CD4-positive, alpha-beta T cell (primary cell): Measurements from ENCODE around the gene ZNF521. TPM values are rescaled to one million over a fixed set of nuclear protein-coding genes. Genes with fewer than 3 reads are reported as not detected.

Experiments
- ATAC-seq: fragments of 200-7000 bp; cut with Tn5 transposase; one replicate; pipeline ENCODE4 v1.10.0; 2022; ENCODE audit warnings: mild to moderate bottlenecking; ENCODE audit not compliant: poor library complexity
- CTCF ChIA-PET: fragments of 350-600 bp; sonication (Branson Sonifier 250); formaldehyde crosslinking; loops from one replicate; lab custom pipeline; 2021; ENCODE audit warnings: antibody characterized with exemption, inconsistent platforms; lab: Charles Lee
- POLR2A ChIA-PET: fragments of 350-600 bp; sonication (Branson Sonifier 250); formaldehyde crosslinking; loops from one replicate; lab custom pipeline; 2021; ENCODE audit warnings: antibody characterized with exemption, inconsistent platforms; lab: Charles Lee
- DNase-seq, 14 experiments: peaks; one replicate each; pipeline ENCODE4 v3.0.0-alpha.2; 2013 to 2020; ENCODE audit warnings: mixed read lengths in 2 of 14
- H3K27ac ChIP-seq, 2 donors: one replicate each; pipeline versions ENCODE4 v1.5.1 to v1.7.0; 2013; ENCODE audit warnings: low read length in 2 of 2, low read depth in 1 of 2, mild to moderate bottlenecking in 1 of 2
- H3K27me3 ChIP-seq, 2 experiments: 1 replicate in 1 of 2; 2 replicates in 1 of 2; pipeline versions ENCODE4 v1.6.1 to v1.7.0; 2013; ENCODE audit warnings: low read length in 2 of 2, control low read depth in 1 of 2, mild to moderate bottlenecking in 1 of 2, moderate library complexity in 1 of 2; ENCODE audit not compliant: insufficient read depth in 2 of 2, control insufficient read depth in 1 of 2
- H3K36me3 ChIP-seq: one replicate; pipeline ENCODE4 v1.6.1; 2013; ENCODE audit warnings: low read length, control low read depth; ENCODE audit not compliant: insufficient read depth
- H3K4me1 ChIP-seq: one replicate; pipeline ENCODE4 v1.6.1; 2013; ENCODE audit warnings: low read length, control low read depth; ENCODE audit not compliant: insufficient read depth
- H3K4me3 ChIP-seq: one replicate; pipeline ENCODE4 v1.5.1; 2013; ENCODE audit warnings: mild to moderate bottlenecking, low read length, moderate library complexity
- H3K9me3 ChIP-seq, 2 experiments: 1 replicate in 1 of 2; 2 replicates in 1 of 2; pipeline versions ENCODE4 v1.6.1 to v1.7.0; 2013; ENCODE audit warnings: low read length in 2 of 2, mild to moderate bottlenecking in 2 of 2, control low read depth in 1 of 2, moderate library complexity in 1 of 2; ENCODE audit not compliant: control insufficient read depth in 1 of 2, insufficient read depth in 1 of 2
- H3K27ac Mint-ChIP-seq: one replicate; pipeline ENCODE4 v1.8.0; 2020; ENCODE audit warnings: mixed read lengths
- H3K27me3 Mint-ChIP-seq: one replicate; pipeline ENCODE4 v1.8.0; 2021; ENCODE audit warnings: mixed read lengths
- H3K36me3 Mint-ChIP-seq: one replicate; pipeline ENCODE4 v1.8.0; 2021; ENCODE audit warnings: low read depth, mixed read lengths
- H3K4me1 Mint-ChIP-seq: one replicate; pipeline ENCODE4 v1.8.0; 2021; ENCODE audit warnings: low read depth, mixed read lengths
- H3K4me3 Mint-ChIP-seq: one replicate; pipeline ENCODE4 v1.8.0; 2020; ENCODE audit warnings: mild to moderate bottlenecking, mixed read lengths
- H3K9me3 Mint-ChIP-seq: one replicate; pipeline ENCODE4 v1.8.0; 2020; ENCODE audit warnings: mixed read lengths
- intact Hi-C, 2 experiments: fragments of 100-400 bp; cut with DNase I in 1 of 2; cut with micrococcal nuclease in 1 of 2; formaldehyde crosslinking; loops; one replicate each; pipeline versions ENCODE4 v1.15.1 to v1.9.0; 2023 to 2025; cut with DNase I, micrococcal nuclease
- total RNA-seq, 174 experiments: library from RNA in 2 of 174; stranded (reverse) in 2 of 174; gene quantifications; one replicate each; pipeline ENCODE4 v1.2.3 and lab custom pipeline; 2021 to 2026
- TF ChIP-seq, protein P1 (sequence below): fragments of 200-600 bp; IDR thresholded peaks from one replicate; pipeline ENCODE4 v1.8.0; 2022; ENCODE audit warnings: antibody characterized with exemption, mild to moderate bottlenecking

The ZNF521 gene
- total RNA-seq, 2 experiments from 2014 or later = not detected

DNA sequence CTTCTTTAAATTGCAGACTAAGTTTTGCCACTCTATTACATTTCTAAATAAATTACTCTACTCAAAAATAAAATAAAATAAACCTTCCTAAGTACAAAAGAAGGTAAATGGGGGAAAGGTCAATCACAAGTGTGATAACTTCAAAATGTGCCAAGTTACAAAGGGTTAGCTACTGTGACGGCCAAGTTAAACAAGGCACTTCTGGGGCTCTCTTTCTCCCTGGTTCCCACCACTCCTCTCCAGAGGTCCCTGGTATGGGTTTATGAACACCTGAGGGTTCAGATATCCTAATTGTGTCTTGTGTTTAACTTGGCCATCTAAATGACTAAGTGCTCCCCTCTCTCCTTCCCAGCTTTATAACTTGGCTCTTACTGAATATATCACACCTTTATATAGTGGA, 5.4 kb downstream of the ZNF521 start:
- POLR2A ChIA-PET = no interaction called here

DNA sequence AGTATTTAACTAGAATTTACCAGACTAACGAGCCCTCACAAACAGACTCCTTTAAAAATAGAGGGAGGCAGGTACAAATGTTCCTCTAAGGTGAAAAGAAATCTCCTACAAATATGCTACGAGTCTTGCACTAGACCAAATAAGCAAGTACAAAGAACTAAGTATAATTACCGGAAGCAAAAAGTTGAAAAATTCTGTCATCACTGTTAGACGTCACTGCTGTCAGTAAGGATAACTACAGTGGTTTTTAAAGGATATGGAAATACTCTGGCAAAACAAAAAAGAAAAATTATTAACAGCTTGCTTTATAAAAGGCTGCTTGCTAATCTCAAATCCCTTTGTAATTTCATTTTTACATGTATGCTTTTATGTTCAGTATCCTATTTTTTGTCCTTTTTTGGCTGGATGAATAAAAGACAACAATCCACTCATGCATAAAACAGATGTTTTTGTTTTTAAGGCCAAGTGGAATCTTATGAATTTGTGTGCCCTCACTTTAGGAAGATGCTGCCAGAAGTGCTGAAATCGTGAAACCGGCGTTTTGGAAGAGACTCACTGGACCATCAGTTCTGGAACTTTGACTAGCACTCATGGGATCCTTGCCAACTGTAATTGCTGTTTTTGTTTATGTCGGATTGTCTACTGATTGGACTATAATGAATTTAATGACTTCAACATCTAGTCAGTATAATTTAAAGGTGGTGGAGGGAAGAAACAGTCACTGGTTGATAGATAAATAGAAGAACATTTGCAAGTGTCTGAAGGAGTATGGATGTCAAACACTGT, 6.7 kb downstream of the ZNF521 start:
- Mint-ChIP-seq H3K36me3 (no peaks in the 10 kb centered on the region), H3K9me3 (no peaks in the 10 kb centered on the region), H3K27ac (no peak overlapping the region), H3K4me1 (peaks cover 6% of the 10 kb centered on the region), H3K4me3 (no peak overlapping the region), H3K27me3 (peaks cover 87% of the 10 kb centered on the region)
- no peak overlapping the region for H3K4me3 ChIP-seq
- TF ChIP-seq, protein P1, sequence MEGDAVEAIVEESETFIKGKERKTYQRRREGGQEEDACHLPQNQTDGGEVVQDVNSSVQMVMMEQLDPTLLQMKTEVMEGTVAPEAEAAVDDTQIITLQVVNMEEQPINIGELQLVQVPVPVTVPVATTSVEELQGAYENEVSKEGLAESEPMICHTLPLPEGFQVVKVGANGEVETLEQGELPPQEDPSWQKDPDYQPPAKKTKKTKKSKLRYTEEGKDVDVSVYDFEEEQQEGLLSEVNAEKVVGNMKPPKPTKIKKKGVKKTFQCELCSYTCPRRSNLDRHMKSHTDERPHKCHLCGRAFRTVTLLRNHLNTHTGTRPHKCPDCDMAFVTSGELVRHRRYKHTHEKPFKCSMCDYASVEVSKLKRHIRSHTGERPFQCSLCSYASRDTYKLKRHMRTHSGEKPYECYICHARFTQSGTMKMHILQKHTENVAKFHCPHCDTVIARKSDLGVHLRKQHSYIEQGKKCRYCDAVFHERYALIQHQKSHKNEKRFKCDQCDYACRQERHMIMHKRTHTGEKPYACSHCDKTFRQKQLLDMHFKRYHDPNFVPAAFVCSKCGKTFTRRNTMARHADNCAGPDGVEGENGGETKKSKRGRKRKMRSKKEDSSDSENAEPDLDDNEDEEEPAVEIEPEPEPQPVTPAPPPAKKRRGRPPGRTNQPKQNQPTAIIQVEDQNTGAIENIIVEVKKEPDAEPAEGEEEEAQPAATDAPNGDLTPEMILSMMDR = no peak
- no peak overlapping the region for H3K27ac ChIP-seq
- H3K36me3 ChIP-seq = no peaks in the 10 kb centered on the region
- H3K9me3 ChIP-seq = peaks cover 0 to 10% of the 10 kb centered on the region in 2 experiments
- ATAC-seq = no peak
- intact Hi-C loops = no loop called here
- CTCF ChIA-PET = no interaction called here
- peaks cover 12% of the 10 kb centered on the region for H3K4me1 ChIP-seq
- DNase-seq = no peak
- POLR2A ChIA-PET = no interaction called here
- H3K27me3 ChIP-seq = peaks cover 28 to 51% of the 10 kb centered on the region in 2 experiments

More for the DNA sequence above, 5.4 kb downstream of the ZNF521 start:
- DNase-seq = no peak
- Histone ChIP-seq H3K9me3 (peaks cover 0 to 13% of the 10 kb centered on the region in 2 experiments), H3K4me1 (peaks cover 21% of the 10 kb centered on the region), H3K27me3 (peaks cover 37 to 56% of the 10 kb centered on the region in 2 experiments), H3K4me3 (no peak overlapping the region), H3K27ac (no peak overlapping the region), H3K36me3 (no peaks in the 10 kb centered on the region)
- Mint-ChIP-seq H3K4me3 (no peak overlapping the region), H3K4me1 (peaks cover 16% of the 10 kb centered on the region), H3K9me3 (no peaks in the 10 kb centered on the region), H3K36me3 (no peaks in the 10 kb centered on the region), H3K27ac (no peak overlapping the region), H3K27me3 (peaks cover 85% of the 10 kb centered on the region)
- TF ChIP-seq, protein P1 = no peak
- no peak for ATAC-seq
- intact Hi-C loops = no loop called here
- CTCF ChIA-PET = no interaction called here

DNA sequence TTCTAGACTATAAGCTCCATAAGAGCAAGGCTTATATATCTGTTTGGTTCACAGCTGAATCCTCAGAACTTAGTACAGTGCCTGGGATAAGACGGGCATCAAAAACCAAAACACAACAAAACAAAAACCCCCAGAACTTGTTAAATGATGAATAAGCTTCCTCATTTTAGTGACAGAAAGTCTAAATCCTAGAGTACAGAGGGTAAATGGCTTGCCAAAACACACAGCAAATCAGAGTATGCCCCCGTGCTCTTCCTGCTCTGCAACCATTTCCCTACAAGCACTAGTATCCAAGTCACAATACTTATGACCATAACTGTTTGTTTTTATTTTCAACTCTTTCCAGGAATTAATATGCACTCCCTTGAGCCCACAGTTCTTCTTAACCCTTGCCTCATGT, 10.1 kb downstream of the ZNF521 start:
- Mint-ChIP-seq H3K36me3 (no peaks in the 10 kb centered on the region), H3K4me3 (no peak overlapping the region), H3K27me3 (peaks cover 85% of the 10 kb centered on the region), H3K4me1 (no peaks in the 10 kb centered on the region), H3K9me3 (no peaks in the 10 kb centered on the region), H3K27ac (no peak overlapping the region)
- intact Hi-C loops = no loop called here
- ATAC-seq (no peak), DNase-seq (no peak)
- Histone ChIP-seq H3K4me3 (no peak overlapping the region), H3K36me3 (no peaks in the 10 kb centered on the region), H3K9me3 (peaks cover 0 to 3% of the 10 kb centered on the region in 2 experiments), H3K27me3 (peaks cover 4 to 19% of the 10 kb centered on the region in 2 experiments), H3K27ac (no peak overlapping the region), H3K4me1 (no peaks in the 10 kb centered on the region)
- ChIA-PET CTCF (no interaction called here), POLR2A (no interaction called here)
- TF ChIP-seq, protein P1 = no peak
